ENCODE measurements around the gene FGFR3.

FGFR3 gene

GRCh38 chr4:1797298-1797860, 4.3 kb downstream of the FGFR3 start:
- DNase-seq (ENCODE audit: low read depth in 1 of 2, low spot score in 1 of 2): no peak
- in situ Hi-C loops (cut with HindIII; ENCODE audit: low pct_unique_long_range_greater_than_20kb, low sequenced_read_pairs): no loop called here

GRCh38 chr4:1797861-1798579, 4.9 kb downstream of the FGFR3 start:
- no peak for DNase-seq (ENCODE audit: low read depth in 1 of 2, low spot score in 1 of 2)
- TF ChIP-seq JUND (IDR thresholded peaks at IDR 0.05; ENCODE audit: low read depth): no peak
- in situ Hi-C loops (cut with HindIII; ENCODE audit: low pct_unique_long_range_greater_than_20kb, low sequenced_read_pairs): no loop called here

More at GRCh38 chr4:1797298-1797860, 4.3 kb downstream of the FGFR3 start:
- TF ChIP-seq JUND (IDR thresholded peaks at IDR 0.05; ENCODE audit: low read depth): no peak

- TF ChIP-seq JUND (IDR thresholded peaks at IDR 0.05; ENCODE audit: low read depth): no peak
- no peak for DNase-seq (ENCODE audit: low read depth in 1 of 2, low spot score in 1 of 2)
- in situ Hi-C loops (cut with HindIII; ENCODE audit: low pct_unique_long_range_greater_than_20kb, low sequenced_read_pairs): no loop called here
Measured at GRCh38 chr4:1798580-1799386, 5.7 kb downstream of the FGFR3 start.

GRCh38 chr4:1799387-1800375, 6.6 kb downstream of the FGFR3 start:
- DNase-seq (ENCODE audit: low read depth in 1 of 2, low spot score in 1 of 2): no peak
- no peak for TF ChIP-seq JUND (IDR thresholded peaks at IDR 0.05; ENCODE audit: low read depth)
- in situ Hi-C loops (cut with HindIII; ENCODE audit: low pct_unique_long_range_greater_than_20kb, low sequenced_read_pairs): no loop called here

GRCh38 chr4:1800805-1801204, 7.7 kb downstream of the FGFR3 start:
- in situ Hi-C loops (cut with HindIII; ENCODE audit: low pct_unique_long_range_greater_than_20kb, low sequenced_read_pairs): no loop called here
- DNase-seq (ENCODE audit: low read depth in 1 of 2, low spot score in 1 of 2): no peak
- TF ChIP-seq JUND (IDR thresholded peaks at IDR 0.05; ENCODE audit: low read depth): no peak

- TF ChIP-seq JUND (IDR thresholded peaks at IDR 0.05; ENCODE audit: low read depth): no peak
- no peak for DNase-seq (ENCODE audit: low read depth in 1 of 2, low spot score in 1 of 2)
- in situ Hi-C loops (cut with HindIII; ENCODE audit: low pct_unique_long_range_greater_than_20kb, low sequenced_read_pairs): no loop called here
Measured at GRCh38 chr4:1801286-1801958, 8.3 kb downstream of the FGFR3 start.

- TF ChIP-seq JUND (IDR thresholded peaks at IDR 0.05; ENCODE audit: low read depth): no peak
- no peak for DNase-seq (ENCODE audit: low read depth in 1 of 2, low spot score in 1 of 2)
- in situ Hi-C loops (cut with HindIII; ENCODE audit: low pct_unique_long_range_greater_than_20kb, low sequenced_read_pairs): no loop called here
Measured at GRCh38 chr4:1802151-1802715, 9.1 kb downstream of the FGFR3 start.

- TF ChIP-seq JUND (IDR thresholded peaks at IDR 0.05; ENCODE audit: low read depth): no peak
- in situ Hi-C loops (cut with HindIII; ENCODE audit: low pct_unique_long_range_greater_than_20kb, low sequenced_read_pairs): no loop called here
- no peak for DNase-seq (ENCODE audit: low read depth in 1 of 2, low spot score in 1 of 2)
Measured at GRCh38 chr4:1802720-1803522, 9.8 kb downstream of the FGFR3 start.

- in situ Hi-C loops (cut with HindIII; ENCODE audit: low pct_unique_long_range_greater_than_20kb, low sequenced_read_pairs): no loop called here
- no peak for DNase-seq (ENCODE audit: low read depth in 1 of 2, low spot score in 1 of 2)
- TF ChIP-seq JUND (IDR thresholded peaks at IDR 0.05; ENCODE audit: low read depth): no peak
Measured at GRCh38 chr4:1803523-1804423, 10.7 kb downstream of the FGFR3 start.
